COR-L47 (cell line): ENCODE results near the gene CHSY3.

ENCODE experiments used
- DNase-seq: peaks from one replicate; lab custom pipeline; 2025; lab: John Stamatoyannopoulos, UW

The CHSY3 gene

DNA sequence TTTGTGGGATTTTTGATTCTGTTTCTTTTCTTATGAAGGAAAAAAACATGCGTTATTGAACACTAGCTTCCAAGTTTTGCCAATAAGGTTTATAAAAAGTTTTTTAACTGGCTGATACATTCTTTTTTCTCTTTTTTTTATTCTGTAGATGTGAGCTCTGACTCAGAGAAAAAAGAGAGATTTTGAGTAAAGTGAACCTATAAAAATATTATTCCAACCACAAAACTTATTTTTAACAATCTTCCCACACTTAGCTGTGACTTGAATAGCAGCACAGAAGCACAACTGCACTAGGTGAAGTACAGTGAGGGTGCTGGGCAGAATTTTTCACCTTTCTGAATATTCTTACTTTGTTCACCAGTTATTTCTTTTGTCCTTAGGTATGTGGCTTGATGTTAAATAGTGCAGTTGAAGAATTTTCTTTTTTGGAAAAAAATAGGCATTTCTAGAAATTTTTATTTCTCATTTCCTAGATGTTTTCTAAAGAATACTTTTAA, 41.6 kb downstream of the CHSY3 start:
- DNase-seq = no peak

DNA sequence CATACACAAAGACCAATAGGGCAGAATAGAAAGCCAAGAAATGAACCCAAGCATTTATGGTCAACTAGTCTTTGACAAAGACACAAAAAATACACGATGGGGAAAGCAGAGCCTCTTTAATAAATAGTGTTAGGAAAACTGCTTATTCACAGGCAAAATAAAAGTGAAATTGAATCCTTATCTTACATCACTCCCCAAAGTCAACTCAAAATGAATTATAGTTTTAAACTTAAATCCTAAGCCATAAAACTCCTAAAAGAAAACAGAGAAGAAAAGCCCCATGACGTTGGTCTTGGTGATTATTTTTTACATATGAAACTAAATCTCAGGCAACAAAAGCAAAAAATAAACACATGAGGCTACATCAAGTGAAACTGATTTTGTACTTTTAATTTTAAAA, 46.8 kb downstream of the CHSY3 start:
- DNase-seq = no peak

DNA sequence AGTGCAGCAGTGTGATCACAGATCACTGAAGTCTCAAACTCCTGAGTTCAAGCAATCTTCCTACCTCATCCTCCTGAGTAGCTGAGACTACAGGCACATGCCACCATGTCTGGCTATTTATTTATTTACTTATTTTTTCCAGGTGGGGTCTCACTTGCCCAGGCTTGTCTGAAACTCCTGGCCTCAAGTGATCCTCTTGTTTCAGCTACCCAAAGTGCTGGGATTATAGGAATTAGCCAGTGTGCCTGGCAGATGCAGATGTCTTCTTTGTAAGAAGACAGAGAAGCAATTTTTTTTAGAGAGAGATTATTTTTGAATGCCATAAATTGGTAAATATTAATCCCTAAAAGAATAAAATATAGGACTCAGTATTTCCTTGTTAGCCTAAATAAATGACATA, 54.3 kb downstream of the CHSY3 start:
- DNase-seq = no peak

DNA sequence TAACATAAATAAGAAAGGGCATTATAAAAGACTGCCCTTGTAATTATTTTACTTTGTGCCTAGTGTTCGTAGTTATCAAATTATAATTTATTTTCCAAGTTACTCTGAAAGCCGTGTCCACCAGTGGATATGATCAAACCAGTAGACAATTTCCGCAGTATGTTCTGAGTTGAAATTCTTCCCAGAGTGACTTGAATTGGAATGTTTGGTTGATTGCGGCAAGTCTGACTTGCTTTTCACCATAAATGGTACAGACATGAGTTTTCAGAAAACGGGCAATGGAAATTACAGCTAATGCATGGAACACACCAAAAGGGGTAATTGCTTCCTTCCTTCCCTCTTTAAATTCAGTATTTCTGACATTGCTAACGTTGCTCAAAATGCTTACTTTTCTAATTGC, 56.6 kb downstream of the CHSY3 start:
- no peak for DNase-seq

DNA sequence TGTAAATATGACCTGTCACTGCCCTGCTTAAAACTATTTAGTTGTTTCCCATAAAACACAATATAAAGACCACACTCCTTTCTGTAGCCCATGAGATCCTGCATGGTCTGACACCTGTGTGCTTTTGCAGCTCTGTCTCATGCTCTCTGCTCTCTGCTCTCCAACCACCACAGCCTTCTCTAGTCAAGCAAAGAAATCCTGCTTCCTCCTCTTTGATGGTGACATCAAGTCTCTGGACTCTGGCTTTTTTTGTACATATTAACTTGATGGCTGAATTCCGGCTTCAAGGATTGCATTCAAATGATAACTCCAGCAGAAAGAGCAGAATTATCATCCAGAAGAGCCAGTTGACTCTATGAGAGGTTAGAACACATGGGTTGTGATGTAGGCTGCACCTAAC, 58.2 kb downstream of the CHSY3 start:
- no peak for DNase-seq

DNA sequence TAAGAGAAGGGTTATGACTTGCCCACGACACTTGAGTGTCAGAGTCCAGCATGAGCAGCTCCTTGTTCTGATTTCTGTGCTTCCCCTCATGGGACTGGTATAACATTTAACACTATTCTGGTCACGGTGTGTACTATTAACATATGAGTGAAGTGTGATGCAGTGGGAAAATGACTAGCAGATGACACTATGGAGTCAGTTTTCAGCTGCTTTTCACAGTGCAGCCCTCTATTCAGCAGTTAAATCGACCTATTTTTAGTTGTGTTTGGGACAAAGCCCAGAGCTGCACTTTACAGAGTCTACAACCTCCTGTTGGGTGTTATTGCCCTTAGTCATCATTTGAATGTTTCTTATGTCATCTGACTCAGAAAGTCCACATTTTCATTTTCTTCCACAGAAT, 59.1 kb downstream of the CHSY3 start:
- DNase-seq = no peak

DNA sequence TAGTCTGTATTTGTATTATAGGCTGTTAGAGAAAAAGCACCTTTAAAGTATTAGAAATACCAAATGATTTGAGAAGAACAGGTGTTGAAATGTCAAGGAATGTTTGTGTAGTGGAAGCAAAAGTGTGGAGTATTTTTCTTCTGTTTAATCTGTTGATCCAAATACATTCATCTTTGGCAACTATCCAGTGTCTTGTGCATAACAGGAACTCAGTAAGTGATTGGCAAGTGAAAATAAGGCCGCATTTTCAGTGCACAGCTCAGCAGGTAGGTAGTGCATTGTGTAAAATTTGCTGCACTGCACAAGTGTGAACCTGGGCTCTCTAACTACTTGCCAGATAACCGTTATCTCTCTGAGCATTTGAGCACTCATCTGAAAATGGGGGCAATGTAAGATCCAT, 61.8 kb downstream of the CHSY3 start:
- no peak for DNase-seq

DNA sequence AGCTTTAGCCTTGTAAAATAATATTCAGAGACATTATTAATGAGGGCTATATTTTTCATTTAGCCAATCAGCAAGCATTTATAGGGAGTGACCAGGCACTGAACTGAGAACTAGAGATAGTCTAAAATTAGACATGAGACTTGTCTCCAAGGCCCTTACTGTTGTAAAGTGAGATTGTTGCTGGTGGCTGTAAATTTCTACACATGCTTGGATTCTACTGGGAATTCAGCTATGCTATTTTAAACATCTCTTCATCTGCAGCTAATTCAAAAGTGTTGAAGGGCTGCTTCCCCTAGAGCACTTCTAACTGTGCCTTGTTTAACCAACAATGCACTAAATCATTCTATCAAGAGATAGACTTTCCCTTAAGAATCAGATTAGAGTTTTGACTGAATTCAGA, 67.4 kb downstream of the CHSY3 start:
- no peak for DNase-seq

DNA sequence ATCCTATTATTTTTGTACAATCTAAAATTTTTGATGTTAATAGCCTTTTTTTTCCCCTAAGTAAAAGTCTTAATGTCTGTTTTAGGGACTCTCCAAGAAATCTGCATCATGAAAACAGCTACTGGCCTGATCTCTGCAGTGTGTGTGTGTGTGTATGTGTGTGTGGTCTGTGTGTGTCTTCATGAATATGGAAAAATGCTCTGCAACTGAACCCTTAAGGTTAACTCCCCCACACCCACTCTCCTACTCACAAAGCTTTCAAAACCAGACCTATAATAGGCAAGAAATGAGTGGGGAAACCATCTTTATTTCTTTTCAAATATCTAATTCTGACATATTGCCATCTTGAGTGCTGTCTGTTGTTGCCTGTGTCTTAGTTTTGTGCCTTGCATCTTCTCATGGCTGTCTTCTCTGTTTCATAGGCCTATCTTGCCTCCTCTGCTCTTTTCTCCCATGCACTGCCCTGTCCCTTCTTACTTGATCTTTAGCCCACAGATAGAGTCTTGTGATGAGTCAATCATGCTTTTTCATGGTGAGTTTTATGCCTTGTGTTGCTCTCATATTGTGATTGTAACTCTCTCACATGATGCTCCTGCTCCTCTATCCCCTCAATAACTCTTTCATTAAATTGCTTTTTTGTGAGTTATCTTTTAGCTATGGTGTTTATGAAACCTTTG, 68.3 kb downstream of the CHSY3 start:
- DNase-seq = no peak

DNA sequence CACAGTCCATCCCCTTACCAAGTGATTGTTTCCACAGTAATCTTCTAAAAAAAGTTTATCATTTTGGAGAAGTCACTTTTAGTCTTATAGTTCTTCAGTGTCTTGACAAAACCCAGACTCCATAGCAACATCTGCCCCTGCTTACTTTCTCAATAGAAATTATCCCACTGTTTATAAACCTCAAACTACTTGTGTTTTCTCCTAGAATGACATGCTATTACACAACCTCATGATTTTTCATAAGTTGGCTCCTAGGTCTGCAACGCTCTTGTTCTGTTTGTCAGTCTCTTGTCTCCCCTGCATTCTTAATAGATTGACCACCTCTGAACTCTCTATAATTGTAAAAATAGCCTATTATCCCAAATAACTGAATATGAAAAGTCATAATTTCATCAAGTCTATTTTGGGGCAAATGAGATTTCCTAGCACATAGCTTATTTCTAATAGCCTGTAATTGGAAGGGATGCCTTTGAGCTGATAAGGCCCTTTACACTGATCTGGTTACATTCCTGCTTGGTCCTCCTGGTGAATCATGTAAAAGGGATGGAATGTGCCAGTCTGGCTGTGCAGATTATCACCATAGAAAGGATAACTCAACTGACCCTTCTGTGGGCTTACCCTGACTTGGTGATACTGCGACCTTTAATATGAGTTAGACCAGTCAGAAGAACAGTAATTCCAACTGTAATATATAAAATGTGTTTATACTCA, 69.6 kb downstream of the CHSY3 start:
- no peak for DNase-seq

DNA sequence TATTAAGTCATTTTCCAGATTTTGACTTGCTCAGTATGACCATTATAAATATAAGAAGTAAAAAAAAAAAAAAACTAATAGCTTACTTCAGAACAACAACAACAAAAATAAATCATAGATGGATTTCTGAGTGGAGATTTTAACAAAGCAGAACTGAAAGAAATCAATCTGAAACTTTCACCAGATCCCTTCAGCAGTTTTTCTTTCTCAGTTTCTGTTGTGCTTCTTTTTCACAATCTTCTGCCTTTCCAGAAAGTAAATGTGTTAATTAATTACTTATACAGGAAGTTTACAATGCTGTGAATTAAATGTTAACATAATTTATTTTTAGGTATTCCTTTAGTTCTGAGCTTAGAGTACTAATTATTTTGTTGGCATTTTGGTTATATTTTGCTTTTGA, 73.5 kb downstream of the CHSY3 start:
- DNase-seq = no peak

DNA sequence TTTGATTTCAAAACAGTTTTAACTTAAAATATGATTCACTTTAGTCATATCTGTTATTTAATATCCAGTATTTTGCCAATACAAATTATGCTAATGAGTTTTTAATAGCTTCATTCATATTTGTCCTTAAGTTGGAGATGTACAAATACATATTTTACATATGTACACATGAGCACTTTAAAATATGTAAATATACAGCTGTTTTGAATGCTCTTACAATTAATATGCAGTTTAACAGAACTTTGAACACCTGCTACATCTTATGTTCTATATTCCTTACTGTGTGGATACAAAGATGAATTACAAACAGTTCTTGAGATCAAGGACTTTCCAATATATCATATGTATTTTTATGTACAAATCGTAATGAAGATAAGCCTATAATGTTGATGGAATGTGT, 74.0 kb downstream of the CHSY3 start:
- no peak for DNase-seq

DNA sequence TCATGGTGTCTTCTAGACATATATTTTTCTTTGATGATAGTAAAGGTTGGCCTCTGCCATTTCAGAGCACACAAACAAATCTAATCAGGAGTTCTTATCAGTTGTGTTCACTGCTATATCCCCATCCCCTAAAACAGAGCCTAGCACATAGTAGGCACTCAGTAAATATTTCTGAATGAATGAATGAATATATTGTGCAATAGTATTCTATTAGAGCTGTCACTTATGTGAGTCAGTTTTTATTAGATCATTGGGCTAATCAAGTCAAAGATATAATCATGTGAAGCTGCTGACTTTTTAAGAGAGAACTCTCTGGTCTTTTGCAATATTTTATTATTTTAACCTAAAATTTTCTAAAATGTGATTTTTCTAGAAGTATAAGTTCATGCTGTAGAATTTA, 84.2 kb downstream of the CHSY3 start:
- DNase-seq = no peak

DNA sequence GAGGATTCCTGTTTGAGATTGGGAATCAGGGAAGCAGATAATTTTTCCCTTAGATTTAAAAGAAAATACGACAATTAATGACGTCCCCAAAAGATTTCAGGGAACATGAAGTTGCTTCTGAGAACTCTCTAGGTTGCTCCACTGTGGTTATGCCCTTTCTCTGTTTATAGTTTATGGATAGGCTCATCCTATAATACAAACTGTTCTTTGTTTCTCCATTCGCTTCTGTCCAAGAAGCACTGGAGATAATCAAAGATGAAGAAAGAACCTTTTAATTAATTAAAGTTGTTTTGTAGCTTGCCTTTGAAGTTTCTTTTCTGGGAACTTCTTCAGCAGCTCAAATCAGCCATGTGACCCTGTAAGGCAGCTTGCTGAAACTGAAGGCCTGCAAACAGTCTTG, 87.5 kb downstream of the CHSY3 start:
- DNase-seq = no peak

DNA sequence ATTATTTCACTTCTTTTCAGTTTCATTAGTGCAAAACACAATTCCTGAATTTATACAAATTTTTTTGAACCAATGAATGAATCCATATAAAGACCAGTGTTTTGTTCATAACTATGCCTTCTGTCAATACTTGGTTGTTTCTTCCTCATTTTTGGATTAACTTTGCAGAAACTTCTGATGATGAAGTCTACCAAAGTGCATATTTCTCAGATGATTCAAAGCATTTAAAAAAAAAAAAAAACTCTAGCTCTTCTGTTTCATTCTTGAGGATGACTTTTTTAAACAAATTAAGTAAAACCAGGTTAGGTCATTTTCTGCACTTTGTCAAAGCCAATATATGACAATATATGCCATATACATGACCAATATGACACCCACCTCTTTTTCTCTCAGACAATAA, 92.6 kb downstream of the CHSY3 start:
- DNase-seq = no peak

DNA sequence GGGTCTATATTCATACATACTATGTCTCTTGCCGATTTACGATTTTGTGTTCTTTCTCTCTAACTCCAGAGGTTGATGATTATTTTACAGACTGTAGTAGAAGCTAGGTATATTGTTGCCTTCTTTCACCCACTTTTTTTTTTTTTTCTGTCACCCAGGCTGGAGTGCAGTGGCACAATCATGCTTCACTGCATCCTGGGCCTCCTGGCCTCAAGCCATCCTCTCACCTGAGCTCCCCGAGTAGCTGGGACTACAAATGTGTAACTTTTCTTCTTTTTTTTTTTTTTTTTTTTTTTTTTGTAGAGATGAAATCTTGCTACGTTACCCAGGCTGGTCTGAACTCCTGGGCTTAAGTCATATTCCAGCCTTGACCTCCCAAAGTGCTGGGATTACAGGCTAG, 96.2 kb downstream of the CHSY3 start:
- DNase-seq = no peak

DNA sequence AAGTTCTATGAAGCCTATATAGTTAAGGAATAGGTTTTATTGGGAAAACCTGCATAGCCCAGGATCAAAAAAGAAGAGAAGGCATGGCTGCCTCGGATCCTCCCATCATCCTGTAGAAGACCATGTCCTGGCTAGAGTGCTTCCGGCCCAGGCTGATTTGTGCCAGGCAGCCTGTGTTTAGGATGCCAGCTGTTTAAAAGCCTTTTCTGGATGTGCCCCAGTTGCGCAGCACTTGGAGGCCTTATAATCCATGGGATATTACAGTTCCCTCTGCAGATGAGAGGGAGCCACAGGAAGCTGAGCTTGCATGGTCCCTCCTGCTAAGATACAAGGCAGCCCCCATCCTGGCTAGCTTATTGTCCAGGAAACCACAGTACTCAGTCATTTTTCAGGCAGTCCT, 97.9 kb downstream of the CHSY3 start:
- no peak for DNase-seq

DNA sequence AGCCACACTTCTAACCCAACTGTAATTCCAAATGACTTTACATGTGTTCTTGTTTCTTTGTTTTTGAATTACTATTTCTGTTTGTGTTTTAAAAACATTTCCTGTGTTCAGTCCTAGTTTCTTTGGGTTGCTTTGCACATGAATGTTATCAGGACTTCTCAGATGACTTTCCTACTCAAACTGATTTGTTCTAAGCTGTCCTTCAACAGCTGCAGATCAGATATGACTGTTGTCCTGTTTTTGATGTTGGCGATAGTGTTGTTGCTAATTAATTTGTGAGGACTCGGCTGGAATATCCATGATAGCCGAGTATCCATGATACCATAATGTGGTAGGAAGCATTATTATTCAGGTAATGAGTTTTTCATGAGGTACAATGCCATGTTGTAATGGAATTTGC, 98.6 kb downstream of the CHSY3 start:
- no peak for DNase-seq

DNA sequence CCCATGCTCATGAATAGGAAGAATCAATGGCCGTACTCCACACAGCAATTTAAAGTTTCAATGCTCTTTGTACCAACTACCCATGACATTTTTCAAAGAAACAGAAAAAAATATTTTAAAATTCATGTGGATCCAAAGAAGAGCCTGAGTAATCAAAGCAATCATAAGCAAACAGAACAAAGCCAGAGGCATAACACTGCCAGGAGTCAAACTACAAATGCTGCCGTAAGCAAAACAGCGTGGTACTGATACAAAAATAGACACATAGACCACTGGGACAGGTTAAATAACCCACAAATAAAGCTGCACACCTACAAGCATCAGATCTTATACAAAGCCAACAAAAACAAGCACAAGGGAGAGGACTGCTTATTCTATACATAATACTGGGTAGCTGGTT, 107.7 kb downstream of the CHSY3 start:
- DNase-seq = no peak

DNA sequence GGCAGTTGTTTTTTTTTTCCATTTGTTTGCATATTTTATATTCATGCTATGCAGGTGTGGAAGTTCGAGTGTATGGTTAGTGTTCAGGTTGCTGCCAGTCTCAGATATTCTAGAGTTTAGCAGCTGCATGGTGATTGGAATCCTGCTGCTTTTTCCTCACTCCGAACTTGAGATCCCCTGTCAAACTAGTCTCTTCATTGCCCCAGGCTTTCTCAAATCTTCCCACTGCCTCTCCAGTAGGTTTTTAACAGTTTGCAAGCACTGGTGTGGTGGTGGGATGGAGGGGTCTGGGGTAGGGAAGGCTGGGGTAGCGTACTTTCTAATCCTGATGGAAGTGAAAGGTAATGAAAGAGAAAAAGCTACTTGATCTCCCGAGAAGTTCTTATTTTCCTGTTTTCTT, 112.9 kb downstream of the CHSY3 start:
- no peak for DNase-seq

DNA sequence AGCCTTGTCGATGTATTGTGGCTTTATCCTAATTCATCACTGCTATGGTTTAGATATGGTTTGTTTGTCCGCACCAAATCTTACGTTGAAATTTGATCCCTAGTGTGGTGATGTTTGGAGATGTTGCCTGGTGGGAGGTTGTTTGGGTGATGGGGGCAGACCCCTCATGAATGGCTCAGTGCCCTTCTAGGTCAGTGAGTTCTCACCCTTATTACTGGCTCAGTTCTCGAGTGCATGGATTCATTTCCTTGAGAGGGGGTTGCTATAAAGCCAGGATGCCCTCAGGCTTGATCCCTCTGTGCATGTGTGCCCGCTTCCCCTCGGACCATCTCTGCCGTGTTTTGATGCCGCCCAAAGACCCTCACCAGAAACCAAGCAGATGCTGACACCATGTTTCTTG, 114.4 kb downstream of the CHSY3 start:
- DNase-seq = no peak

DNA sequence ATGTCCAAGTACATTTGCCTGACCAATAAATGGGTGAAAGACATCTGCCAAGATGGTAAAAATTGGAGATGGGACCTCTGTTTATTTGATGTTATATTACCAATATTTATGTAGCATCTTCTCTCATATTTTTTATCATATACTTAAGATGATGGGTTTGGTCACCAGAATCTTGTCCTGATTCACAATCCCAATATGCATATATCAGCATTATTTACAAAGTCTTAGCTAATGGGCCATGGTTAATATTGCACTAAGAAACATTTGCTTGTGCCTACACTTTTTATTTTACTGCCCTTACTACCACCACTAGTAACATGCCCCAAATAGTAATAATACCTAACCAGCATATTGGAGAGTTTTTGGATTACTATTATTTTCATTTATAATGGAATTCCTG, 116.7 kb downstream of the CHSY3 start:
- DNase-seq = no peak

DNA sequence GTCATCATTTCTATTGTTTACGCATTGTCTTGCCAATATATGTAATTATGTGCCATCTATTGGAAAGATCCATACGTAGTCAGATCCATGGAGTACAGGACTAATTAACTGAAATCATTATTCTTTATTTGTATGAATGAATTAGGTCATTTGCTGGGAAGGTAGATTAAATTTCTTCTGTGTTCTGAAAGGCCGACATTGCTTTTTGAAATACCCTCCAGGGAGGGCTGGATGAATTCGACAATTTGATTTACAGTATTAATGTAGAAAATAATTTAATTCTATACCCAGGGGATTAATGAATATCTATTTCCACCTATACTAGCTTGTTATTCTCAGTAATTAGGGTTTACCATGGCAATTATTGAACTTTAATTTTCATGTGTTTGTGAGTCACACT, 117.6 kb downstream of the CHSY3 start:
- DNase-seq = no peak

DNA sequence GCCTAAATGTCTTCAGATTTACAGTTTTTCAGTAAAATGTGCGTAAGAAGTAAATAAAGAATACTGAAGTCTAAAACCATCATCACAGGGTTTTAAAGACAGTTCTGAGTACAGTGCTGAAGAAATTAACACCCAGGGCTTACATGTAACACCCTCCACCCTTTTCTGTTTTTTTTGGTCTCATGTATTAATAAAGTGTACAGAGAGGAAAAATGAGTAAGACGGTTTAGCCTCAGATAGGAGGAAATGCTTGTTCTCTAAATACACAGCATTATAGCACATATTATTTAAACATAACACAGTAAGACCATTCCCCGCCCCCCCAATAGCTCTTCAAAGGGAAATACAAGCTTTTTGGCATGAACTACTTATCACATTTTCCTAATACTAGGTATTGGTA, 119.3 kb downstream of the CHSY3 start:
- no peak for DNase-seq
